SK-N-SH treated with all-trans-retinoic acid at 6 μM for 48 hours (cell line): ENCODE results near the gene ESR2.
A peak's percentile ranks its signal among the peaks of the same experiment; 100 is the strongest.

Source experiments
- ATAC-seq: fragments of 200-7000 bp; cut with Tn5 transposase; 3 replicates; pipeline ENCODE4 v1.9.1; 2020; ENCODE audit warnings: mild to moderate bottlenecking, moderate library complexity
- ARNTL ChIP-seq: fragments of 450-650 bp; formaldehyde crosslinking; IDR thresholded peaks from 2 replicates; pipeline ENCODE4 v1.5.0; 2020; ENCODE audit warnings: low read depth, mild to moderate bottlenecking, moderate library complexity, borderline replicate concordance
- BACH2 ChIP-seq: fragments of 250-450 bp; sonication (Bioruptor Pico); IDR thresholded peaks from 2 replicates; pipeline ENCODE4 v1.9.0; 2021; ENCODE audit warnings: mild to moderate bottlenecking, borderline replicate concordance
- CREB5 ChIP-seq: fragments of 250-450 bp; sonication (Bioruptor Pico); IDR thresholded peaks from 2 replicates; pipeline ENCODE4 v1.5.1; 2020; ENCODE audit warnings: low read depth, mild to moderate bottlenecking, moderate library complexity
- CSDC2 ChIP-seq: fragments of 250-450 bp; sonication (Bioruptor Pico); IDR thresholded peaks from 2 replicates; pipeline ENCODE4 v1.5.0; 2020; ENCODE audit warnings: mild to moderate bottlenecking, moderate library complexity
- GLIS3 ChIP-seq: fragments of 250-450 bp; sonication (Bioruptor Pico); IDR thresholded peaks from 2 replicates; pipeline ENCODE4 v1.5.0; 2020; ENCODE audit warnings: mild to moderate bottlenecking, moderate library complexity
- ISL1 ChIP-seq: fragments of 250-450 bp; sonication (Bioruptor Pico); IDR thresholded peaks from 2 replicates; pipeline ENCODE4 v2.1.2; 2022; ENCODE audit warnings: mild to moderate bottlenecking, moderate library complexity
- PPARA ChIP-seq: fragments of 250-450 bp; sonication (Bioruptor Pico); IDR thresholded peaks from 2 replicates; pipeline ENCODE4 v1.5.0; 2020; ENCODE audit warnings: mild to moderate bottlenecking, borderline replicate concordance
- RARB ChIP-seq: fragments of 250-450 bp; sonication (Bioruptor Pico); IDR thresholded peaks from 2 replicates; pipeline ENCODE4 v1.8.0; 2021; ENCODE audit warnings: mild to moderate bottlenecking, moderate library complexity
- SNAI2 ChIP-seq: fragments of 250-450 bp; sonication (Bioruptor Pico); IDR thresholded peaks from 2 replicates; pipeline ENCODE4 v1.5.0; 2020; ENCODE audit warnings: mild to moderate bottlenecking, moderate library complexity
- TCF4 ChIP-seq: fragments of 250-450 bp; sonication (Bioruptor Pico); IDR thresholded peaks from 2 replicates; pipeline ENCODE4 v1.8.0; 2021; ENCODE audit warnings: mild to moderate bottlenecking, moderate library complexity, borderline replicate concordance
- TOX ChIP-seq: fragments of 250-450 bp; sonication (Bioruptor Pico); IDR thresholded peaks from 2 replicates; pipeline ENCODE4 v1.8.0; 2021; ENCODE audit warnings: mild to moderate bottlenecking, moderate library complexity, borderline replicate concordance
- TSHZ2 ChIP-seq: fragments of 250-450 bp; sonication (Bioruptor Pico); IDR thresholded peaks from 2 replicates; pipeline ENCODE4 v1.5.0; 2020; ENCODE audit warnings: mild to moderate bottlenecking, moderate library complexity
- ZC3H10 ChIP-seq: fragments of 250-450 bp; sonication (Bioruptor Pico); IDR thresholded peaks from 2 replicates; pipeline ENCODE4 v1.5.1; 2021; ENCODE audit warnings: mild to moderate bottlenecking, moderate library complexity
- ZFP3 ChIP-seq: fragments of 250-450 bp; sonication (Bioruptor Pico); IDR thresholded peaks from 2 replicates; pipeline ENCODE4 v1.5.0; 2020; ENCODE audit warnings: mild to moderate bottlenecking, moderate library complexity
- ZNF565 ChIP-seq: fragments of 450-650 bp; formaldehyde crosslinking; conservative IDR thresholded peaks from 2 replicates; pipeline ENCODE4 v1.5.0; 2020; ENCODE audit warnings: low read depth, mild to moderate bottlenecking, moderate library complexity
- ZNF70 ChIP-seq: fragments of 450-650 bp; formaldehyde crosslinking; IDR thresholded peaks from 2 replicates; pipeline ENCODE4 v1.5.0; 2020; ENCODE audit warnings: mild to moderate bottlenecking, moderate library complexity
- ZNF8 ChIP-seq: fragments of 450-650 bp; formaldehyde crosslinking; IDR thresholded peaks from 2 replicates; pipeline ENCODE4 v1.5.0; 2020; ENCODE audit warnings: mild to moderate bottlenecking, moderate library complexity
- TF ChIP-seq, protein P1 (sequence below): fragments of 250-450 bp; sonication (Bioruptor Pico); IDR thresholded peaks from 2 replicates; pipeline ENCODE4 v1.8.0; 2020; ENCODE audit warnings: mild to moderate bottlenecking, moderate library complexity, borderline replicate concordance
- TF ChIP-seq, protein P2 (sequence below): fragments of 250-450 bp; sonication (Bioruptor Pico); IDR thresholded peaks from 2 replicates; pipeline ENCODE4 v1.8.0; 2021; ENCODE audit warnings: low read depth, mild to moderate bottlenecking, moderate library complexity, borderline replicate concordance
- TF ChIP-seq, protein P3 (sequence below): fragments of 250-450 bp; sonication (Bioruptor Pico); IDR thresholded peaks from 2 replicates; pipeline ENCODE4 v1.5.1; 2021; ENCODE audit warnings: mild to moderate bottlenecking, moderate library complexity

Gene ESR2

DNA sequence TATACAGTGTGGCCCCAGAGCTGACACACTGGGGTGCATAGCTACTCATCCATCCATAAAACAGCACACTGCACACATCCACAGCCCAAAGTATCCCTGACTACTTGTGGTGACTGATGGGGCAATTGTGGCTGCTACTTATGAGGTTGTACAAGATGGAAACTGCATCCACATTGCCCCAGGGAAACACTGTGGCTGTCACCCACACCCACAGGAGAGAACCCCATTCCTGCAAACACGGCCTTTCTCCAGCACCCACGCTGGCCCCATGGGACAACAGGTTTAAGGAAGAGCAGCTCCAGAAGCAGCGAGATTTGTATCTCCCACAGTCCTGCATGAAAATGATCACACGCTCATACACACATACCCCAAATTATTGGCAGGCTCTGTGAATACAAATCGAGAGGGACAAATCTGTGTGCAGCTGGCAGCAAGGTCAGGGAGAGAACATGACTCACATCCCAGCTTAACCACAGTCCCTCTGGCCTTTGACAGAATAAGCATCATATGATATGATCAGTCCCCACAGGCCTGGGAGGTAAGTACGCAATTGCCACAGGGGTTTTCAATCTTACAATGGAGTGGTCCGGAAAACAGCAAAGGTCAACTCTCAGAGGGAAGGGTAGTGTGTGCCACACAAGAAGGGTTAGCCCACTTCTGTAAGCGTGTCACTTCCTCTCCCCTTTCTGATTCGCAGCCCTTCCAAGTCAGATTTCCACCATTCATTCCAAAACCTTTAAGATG, 61.9 kb downstream of the ESR2 start:
- peak; percentile 74 for ATAC-seq
- TF ChIP-seq TOX (CRISPR knock-in tag) (peak; percentile 46; the same call in 1 of the 2 replicates), CREB5 (no peak), ZFP3 (CRISPR knock-in tag) (peak; percentile 43; the same call in 1 of the 2 replicates)
- TF ChIP-seq, protein P1, sequence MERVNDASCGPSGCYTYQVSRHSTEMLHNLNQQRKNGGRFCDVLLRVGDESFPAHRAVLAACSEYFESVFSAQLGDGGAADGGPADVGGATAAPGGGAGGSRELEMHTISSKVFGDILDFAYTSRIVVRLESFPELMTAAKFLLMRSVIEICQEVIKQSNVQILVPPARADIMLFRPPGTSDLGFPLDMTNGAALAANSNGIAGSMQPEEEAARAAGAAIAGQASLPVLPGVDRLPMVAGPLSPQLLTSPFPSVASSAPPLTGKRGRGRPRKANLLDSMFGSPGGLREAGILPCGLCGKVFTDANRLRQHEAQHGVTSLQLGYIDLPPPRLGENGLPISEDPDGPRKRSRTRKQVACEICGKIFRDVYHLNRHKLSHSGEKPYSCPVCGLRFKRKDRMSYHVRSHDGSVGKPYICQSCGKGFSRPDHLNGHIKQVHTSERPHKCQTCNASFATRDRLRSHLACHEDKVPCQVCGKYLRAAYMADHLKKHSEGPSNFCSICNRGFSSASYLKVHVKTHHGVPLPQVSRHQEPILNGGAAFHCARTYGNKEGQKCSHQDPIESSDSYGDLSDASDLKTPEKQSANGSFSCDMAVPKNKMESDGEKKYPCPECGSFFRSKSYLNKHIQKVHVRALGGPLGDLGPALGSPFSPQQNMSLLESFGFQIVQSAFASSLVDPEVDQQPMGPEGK (CRISPR knock-in tag), result no peak
- TF ChIP-seq, all 23 proteins: peak for 2

DNA sequence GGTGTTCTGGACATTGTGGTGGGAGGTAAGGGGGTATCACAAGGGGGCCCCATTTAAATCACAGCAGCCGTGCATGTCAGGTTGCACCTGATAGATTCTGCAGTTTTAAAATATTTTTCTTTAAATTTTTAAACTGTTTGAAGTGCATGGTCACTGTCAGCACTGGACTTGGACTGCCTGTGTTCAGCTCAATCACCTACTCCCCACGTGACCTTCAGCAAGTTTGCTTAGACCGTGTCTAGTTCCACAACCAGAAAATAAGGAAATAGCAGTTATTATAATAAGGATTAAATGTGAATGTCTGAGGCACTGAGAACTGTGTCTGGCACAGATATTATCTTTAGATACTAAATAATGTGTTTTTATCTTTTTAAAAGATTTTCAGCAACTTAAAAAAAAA, 64.7 kb downstream of the ESR2 start:
- ATAC-seq, result no peak

GRCh38 chr14:64227856-64228255, 66.3 kb downstream of the ESR2 start:
- TF ChIP-seq ZNF565 (CRISPR knock-in tag) (no peak), BACH2 (no peak), ZC3H10 (no peak), ISL1 (no peak), ZFP3 (CRISPR knock-in tag) (no peak), RARB (CRISPR knock-in tag) (no peak), GLIS3 (CRISPR knock-in tag) (no peak)
- TF ChIP-seq, protein P2, sequence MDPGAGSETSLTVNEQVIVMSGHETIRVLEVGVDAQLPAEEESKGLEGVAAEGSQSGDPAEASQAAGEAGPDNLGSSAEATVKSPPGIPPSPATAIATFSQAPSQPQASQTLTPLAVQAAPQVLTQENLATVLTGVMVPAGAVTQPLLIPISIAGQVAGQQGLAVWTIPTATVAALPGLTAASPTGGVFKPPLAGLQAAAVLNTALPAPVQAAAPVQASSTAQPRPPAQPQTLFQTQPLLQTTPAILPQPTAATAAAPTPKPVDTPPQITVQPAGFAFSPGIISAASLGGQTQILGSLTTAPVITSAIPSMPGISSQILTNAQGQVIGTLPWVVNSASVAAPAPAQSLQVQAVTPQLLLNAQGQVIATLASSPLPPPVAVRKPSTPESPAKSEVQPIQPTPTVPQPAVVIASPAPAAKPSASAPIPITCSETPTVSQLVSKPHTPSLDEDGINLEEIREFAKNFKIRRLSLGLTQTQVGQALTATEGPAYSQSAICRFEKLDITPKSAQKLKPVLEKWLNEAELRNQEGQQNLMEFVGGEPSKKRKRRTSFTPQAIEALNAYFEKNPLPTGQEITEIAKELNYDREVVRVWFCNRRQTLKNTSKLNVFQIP (CRISPR knock-in tag), result no peak
- TF ChIP-seq, all 23 proteins: peak for 0
- no peak for ATAC-seq

More for the DNA sequence above, 64.7 kb downstream of the ESR2 start:
- TF ChIP-seq CSDC2 (CRISPR knock-in tag) (no peak), ZC3H10 (no peak), TSHZ2 (CRISPR knock-in tag) (no peak), TOX (CRISPR knock-in tag) (no peak), ARNTL (no peak), ZFP3 (CRISPR knock-in tag) (no peak), TCF4 (no peak), PPARA (CRISPR knock-in tag) (no peak), ZNF70 (CRISPR knock-in tag) (no peak), ISL1 (no peak), SNAI2 (CRISPR knock-in tag) (no peak), ZNF8 (CRISPR knock-in tag) (no peak)
- TF ChIP-seq, protein P1 (CRISPR knock-in tag), result no peak
- TF ChIP-seq, protein P3, sequence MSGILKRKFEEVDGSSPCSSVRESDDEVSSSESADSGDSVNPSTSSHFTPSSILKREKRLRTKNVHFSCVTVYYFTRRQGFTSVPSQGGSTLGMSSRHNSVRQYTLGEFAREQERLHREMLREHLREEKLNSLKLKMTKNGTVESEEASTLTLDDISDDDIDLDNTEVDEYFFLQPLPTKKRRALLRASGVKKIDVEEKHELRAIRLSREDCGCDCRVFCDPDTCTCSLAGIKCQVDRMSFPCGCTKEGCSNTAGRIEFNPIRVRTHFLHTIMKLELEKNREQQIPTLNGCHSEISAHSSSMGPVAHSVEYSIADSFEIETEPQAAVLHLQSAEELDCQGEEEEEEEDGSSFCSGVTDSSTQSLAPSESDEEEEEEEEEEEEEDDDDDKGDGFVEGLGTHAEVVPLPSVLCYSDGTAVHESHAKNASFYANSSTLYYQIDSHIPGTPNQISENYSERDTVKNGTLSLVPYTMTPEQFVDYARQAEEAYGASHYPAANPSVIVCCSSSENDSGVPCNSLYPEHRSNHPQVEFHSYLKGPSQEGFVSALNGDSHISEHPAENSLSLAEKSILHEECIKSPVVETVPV (CRISPR knock-in tag), result no peak
